Suprapubic skin (tissue), 4 donors: ENCODE measurements around the gene PGAM4.

Source experiments
- CTCF ChIP-seq, 2 donors: fragments of 200-600 bp in 1 of 2; fragments of 450-650 bp in 1 of 2; sonication (generic) in 1 of 2; IDR thresholded peaks; one replicate each; pipeline ENCODE4 v1.5.1; 2016 to 2019; ENCODE audit warnings: antibody characterized with exemption in 2 of 2, mild to moderate bottlenecking in 1 of 2, moderate library complexity in 1 of 2
- EP300 ChIP-seq: sonication (generic); formaldehyde crosslinking; IDR thresholded peaks from one replicate; pipeline ENCODE4 v1.6.1; 2017; ENCODE audit warnings: antibody characterized with exemption
- POLR2A ChIP-seq, 2 donors: fragments of 450-650 bp; IDR thresholded peaks; one replicate each; pipeline ENCODE4 v1.6.1; 2017; ENCODE audit warnings: antibody characterized with exemption in 2 of 2, mild to moderate bottlenecking in 2 of 2, moderate library complexity in 2 of 2
- POLR2AphosphoS5 ChIP-seq, 3 donors: sonication (generic); formaldehyde crosslinking; IDR thresholded peaks; one replicate each; pipeline ENCODE4 v1.6.1; 2017; ENCODE audit warnings: antibody characterized with exemption in 3 of 3

GRCh38 chrX:77962068-77962902 is 7.2 kb downstream of the PGAM4 start:
- TF ChIP-seq POLR2AphosphoS5 (IDR thresholded peaks at IDR 0.05), result no peak
- no peak for TF ChIP-seq POLR2A (IDR thresholded peaks at IDR 0.05)
- no peak for TF ChIP-seq CTCF (IDR thresholded peaks at IDR 0.05)
- TF ChIP-seq EP300, result no peak
